H4 (cell line): ENCODE measurements around the gene SETD2. TPM values are rescaled to one million over a fixed set of nuclear protein-coding genes. Genes with fewer than 3 reads are reported as not detected.
A peak's percentile ranks its signal among the peaks of the same experiment; 100 is the strongest.
"Not testable (repeated sequence)": the region's sequence is repeated elsewhere in the genome, so short reads cannot be mapped to it uniquely, and the experiment has no call there.

Experiments used
- DNase-seq: peaks from one replicate; pipeline ENCODE4 v3.0.0-alpha.2; 2015; ENCODE audit warnings: low spot score
- total RNA-seq: library from RNA; depleted of rRNA; stranded (reverse); fragments of >200 nt; shearing (Covaris generic); gene quantifications from 2 replicates; pipeline ENCODE4 v1.2.3, GENCODE V29; 2014; rRNA removed

Gene SETD2, protein sequence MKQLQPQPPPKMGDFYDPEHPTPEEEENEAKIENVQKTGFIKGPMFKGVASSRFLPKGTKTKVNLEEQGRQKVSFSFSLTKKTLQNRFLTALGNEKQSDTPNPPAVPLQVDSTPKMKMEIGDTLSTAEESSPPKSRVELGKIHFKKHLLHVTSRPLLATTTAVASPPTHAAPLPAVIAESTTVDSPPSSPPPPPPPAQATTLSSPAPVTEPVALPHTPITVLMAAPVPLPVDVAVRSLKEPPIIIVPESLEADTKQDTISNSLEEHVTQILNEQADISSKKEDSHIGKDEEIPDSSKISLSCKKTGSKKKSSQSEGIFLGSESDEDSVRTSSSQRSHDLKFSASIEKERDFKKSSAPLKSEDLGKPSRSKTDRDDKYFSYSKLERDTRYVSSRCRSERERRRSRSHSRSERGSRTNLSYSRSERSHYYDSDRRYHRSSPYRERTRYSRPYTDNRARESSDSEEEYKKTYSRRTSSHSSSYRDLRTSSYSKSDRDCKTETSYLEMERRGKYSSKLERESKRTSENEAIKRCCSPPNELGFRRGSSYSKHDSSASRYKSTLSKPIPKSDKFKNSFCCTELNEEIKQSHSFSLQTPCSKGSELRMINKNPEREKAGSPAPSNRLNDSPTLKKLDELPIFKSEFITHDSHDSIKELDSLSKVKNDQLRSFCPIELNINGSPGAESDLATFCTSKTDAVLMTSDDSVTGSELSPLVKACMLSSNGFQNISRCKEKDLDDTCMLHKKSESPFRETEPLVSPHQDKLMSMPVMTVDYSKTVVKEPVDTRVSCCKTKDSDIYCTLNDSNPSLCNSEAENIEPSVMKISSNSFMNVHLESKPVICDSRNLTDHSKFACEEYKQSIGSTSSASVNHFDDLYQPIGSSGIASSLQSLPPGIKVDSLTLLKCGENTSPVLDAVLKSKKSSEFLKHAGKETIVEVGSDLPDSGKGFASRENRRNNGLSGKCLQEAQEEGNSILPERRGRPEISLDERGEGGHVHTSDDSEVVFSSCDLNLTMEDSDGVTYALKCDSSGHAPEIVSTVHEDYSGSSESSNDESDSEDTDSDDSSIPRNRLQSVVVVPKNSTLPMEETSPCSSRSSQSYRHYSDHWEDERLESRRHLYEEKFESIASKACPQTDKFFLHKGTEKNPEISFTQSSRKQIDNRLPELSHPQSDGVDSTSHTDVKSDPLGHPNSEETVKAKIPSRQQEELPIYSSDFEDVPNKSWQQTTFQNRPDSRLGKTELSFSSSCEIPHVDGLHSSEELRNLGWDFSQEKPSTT (N-terminal part only)
- 9.3 and 9.5 TPM in 2 replicates for total RNA-seq

DNA sequence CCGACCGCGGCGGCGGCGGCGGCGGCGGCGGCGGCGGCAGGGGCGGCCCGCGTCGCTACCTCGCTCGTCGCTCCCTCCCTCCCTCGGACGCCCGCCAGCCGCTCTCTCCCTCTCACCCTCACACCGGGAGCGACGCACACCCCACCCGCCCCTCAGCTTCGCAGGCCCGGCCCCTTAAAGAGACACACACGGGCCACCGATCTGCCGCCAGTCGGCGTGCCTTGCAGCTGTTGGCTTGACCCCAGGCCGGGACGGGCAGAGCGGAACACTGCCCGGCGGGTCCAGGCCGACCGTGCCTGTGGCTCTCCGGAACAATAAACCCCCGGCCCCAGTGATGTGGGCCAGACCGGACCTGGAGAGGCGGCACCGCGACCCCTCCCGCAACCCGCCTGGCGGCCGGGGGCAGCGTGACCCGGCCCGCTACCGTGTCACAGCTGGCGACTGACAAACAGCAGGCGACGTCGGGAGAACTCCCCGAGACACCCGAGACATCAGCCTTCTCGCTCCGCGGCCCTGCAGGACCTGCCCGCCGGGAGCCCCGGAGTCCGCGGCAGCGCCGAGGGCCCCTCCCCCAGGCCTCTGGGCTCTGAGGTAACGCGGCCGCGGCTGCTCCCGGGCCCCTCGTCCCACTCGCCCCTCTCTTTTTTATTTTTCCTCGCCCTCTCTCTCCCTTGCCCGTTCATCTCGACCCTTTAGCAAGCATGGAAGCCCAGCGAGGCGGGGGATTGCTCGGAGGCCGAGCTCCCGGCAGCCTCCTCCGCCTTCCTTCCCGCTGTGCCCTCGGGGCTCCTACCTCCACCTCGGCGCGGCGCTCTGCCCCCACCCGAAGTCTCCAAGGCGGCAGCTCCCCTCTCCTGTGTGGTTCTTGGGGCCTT is at the start of gene SETD2:
SETD2 (minus strand) TSS at position 107 of the 875 bp plus-strand sequence. CDS start 189 bp downstream, outside the sequence.
- peak; percentile 79 for DNase-seq

DNA sequence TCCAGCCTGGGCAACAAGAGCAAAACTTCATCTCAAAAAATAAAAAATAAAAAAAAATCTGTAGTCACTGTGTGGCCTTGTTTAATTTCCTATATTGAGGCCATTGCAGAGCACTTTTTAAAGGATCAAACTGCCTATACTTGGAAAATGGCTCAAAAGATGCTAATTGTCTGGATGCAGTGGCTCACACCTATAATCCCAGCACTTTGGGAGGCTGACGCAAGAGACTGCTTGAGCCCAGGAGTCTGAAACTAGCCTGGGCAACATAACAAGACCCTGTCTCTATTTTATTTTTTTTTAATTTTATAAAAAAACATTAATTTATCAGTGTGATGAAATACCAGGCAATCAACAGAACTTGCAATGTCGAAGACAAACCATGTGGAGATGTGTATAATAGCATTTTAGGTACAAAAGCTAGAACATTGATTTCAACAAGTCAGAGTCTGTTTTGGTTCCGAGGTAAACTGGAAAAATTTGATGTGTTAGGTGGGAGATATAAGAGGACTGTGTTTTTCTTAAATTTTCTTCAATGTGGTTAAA is 47.0 kb upstream of the SETD2 start:
- DNase-seq = no peak

DNA sequence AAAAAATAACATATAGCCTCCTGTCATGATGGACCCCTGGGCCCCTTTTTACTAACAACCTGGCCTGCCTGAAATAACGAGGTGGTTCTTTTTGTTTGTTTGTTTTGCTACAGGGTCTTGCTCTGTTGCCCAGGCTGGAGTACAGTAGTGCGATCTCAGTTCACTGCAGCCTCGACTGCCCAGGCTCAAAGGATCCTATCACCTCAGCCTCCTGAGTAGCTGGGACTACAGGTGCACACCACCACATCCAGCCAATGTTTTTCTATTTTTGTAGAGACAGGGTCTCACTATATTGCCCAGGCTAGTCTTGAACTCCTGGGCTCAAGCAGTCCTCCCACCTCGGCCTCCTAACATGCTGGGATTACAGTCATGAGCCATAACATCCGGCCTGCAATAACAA is 42.1 kb upstream of the SETD2 start:
- DNase-seq = not testable (repeated sequence)

- no peak for DNase-seq
Measured at GRCh38 chr3:47204875-47205274, 41.0 kb upstream of the SETD2 start.

DNA sequence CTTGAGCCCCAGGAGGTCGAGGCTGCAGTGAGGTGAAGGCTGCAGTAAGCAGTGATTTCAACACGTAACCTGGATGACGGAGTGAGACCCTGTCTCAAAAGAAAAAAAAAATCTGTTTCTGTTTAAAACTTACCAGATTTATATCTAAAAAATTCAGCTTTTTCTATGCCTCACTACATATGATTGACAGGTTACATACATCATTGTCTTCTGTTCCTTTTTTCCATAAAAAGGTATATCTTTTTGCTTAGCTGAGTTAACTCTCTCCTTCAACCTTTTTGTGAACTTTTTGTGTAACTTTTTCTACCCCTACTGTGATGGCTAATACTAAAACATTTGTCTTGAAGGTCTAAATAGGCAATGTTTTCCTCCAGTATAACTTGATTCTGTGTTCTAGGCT is 38.6 kb upstream of the SETD2 start:
- no peak for DNase-seq

GRCh38 chr3:47197287-47197686 is 33.4 kb upstream of the SETD2 start:
- no peak for DNase-seq

- no peak for DNase-seq
Measured at GRCh38 chr3:47194994-47195393, 31.1 kb upstream of the SETD2 start.

DNA sequence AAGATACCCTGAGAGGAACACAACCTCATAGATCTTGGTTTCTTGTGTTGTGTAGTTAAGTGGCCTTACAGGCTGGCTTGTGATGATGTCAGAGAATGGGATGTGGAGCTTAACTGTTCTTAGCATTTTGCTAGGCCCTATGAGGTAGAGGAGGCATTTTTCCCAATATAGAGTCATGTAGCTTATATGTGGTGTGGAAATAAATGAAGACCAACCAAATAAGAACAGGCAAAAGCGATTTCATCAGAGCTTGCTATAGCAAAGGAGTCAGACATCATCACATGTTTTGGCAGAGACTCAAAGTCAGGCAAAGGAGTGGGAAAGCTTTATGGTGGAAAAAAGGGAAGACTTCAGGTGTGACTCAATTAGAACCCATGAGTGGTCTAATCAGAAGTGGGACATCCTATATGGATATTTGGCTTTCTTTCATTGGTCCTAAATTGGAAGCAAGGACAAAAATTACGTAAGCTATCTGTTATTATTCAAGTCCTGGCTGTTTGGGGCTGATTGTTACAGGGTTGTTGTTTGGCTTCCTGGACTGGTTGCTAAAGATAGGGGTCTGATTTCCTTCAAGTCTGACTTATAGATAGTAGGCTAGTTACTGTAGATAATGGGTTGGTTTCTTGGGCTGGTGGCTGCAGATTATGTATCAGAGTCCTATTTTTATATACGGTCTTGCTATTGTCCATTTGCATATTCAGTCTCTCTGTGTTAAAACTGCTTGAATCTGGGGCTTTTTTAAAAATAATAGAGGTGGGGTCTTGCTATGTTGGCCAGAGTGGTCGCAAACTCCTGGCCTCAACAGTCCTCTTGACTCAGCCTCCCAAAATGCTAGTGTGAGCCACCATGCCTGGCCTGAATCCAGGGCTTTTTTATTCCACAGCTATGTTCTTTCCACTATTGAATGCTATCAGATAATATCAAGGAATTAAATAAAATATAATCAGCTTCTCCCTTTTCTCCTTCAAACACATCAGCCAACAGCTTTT is 30.3 kb upstream of the SETD2 start:
- no peak for DNase-seq

GRCh38 chr3:47186285-47186684 is 22.4 kb upstream of the SETD2 start:
- no peak for DNase-seq

- not testable (repeated sequence) for DNase-seq
Measured at GRCh38 chr3:47181685-47182084, 17.8 kb upstream of the SETD2 start.

- DNase-seq = not testable (repeated sequence)
Measured at GRCh38 chr3:47180011-47180410, 16.1 kb upstream of the SETD2 start.

- no peak for DNase-seq
Measured at GRCh38 chr3:47176582-47176981, 12.7 kb upstream of the SETD2 start.

DNA sequence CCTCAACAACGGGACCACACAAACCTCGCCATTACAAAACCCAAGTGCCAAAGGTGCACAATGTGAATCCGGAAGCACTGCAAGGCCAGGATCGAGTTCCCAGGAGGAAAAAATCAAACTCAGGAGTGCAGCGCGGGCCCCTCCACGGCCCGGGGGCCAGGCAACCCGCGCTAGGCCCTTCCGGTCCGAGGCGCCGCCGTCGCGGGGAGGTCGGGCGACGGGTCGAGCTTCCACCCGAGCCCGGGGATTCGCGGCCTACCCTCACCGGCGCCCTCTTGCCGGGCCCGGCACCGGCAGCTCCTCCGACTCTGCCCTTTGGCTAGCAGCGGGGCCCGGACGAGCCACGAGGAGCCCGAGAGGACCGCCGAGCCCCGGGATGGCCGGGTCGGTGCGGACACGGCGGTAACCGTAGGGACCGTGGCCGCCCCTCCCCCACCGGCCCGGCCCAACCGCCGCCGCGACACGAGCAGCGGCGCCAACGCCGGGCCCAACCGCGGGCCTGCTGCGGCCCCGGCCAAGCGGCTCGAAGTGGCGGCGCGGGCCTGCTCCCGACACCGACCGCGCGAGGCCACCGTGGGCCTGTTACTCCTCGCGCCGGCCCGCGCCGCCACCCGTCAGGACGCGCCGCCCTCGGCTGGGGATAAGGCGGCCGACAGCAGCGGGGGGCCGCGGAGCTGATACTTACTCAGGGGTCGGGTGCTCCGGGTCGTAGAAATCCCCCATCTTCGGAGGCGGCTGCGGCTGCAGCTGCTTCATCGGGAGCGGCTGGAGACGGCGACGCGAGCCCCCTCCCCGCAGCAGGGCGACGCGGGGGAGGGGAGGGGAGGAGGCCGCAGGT is 525 bp downstream of the SETD2 start:
- no peak for DNase-seq

- DNase-seq = no peak
Measured at GRCh38 chr3:47162697-47163168, 1.2 kb downstream of the SETD2 start.

- no peak for DNase-seq
Measured at GRCh38 chr3:47161983-47162696, 1.8 kb downstream of the SETD2 start.

GRCh38 chr3:47159820-47160219 is 4.1 kb downstream of the SETD2 start:
- DNase-seq = no peak

GRCh38 chr3:47158208-47158607 is 5.7 kb downstream of the SETD2 start:
- no peak for DNase-seq

- no peak for DNase-seq
Measured at GRCh38 chr3:47156396-47156795, 7.5 kb downstream of the SETD2 start.
